ENCODE results near the gene GPR137C.

Gene GPR137C

GRCh38 chr14:52678591-52678990, 126.0 kb downstream of the GPR137C start:
- DNase-seq (ENCODE audit: low spot score), result no peak

DNA sequence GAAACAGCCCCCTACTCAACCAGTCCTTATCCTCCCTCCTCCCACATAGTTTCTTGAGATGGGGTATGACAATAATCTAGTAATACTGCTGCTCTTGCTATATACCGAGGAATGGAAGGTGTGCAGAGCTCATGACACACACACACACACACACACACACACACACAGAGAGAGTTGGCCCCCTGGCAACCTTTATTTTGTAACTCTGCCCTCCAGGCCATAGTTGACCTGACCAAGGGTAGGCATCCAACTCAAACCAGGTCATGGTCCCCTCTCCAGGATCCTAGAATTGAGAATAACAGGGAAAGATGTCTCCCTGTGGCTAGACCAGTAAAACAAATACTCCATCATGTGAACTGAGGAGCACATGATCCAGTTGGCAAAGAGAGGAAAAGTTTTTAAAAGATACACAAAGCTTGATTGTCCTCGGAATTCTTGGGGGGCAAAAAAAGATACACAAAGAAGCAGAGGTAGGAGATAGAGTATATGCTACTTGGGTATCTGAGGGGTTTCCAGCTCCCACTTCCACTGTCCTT, 131.4 kb downstream of the GPR137C start:
- DNase-seq (ENCODE audit: low spot score), result no peak

DNA sequence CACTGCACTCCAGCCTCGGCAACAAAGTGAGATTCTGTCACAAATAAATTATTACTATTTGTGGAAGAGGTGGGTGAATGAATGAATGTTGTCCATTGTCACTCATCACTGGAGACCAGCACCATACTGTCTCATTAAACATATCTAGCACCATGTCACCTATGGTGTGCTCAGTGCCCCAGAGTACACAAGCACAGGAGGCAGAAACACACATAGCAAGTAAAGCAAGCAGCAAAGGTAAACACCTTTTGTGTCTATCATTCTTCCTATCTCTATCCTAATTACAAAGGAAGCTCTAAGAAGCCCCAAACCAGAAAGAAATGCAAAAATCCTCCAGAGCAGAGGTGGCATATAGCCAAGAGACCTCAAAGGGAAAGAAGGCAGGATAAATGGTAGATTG, 133.5 kb downstream of the GPR137C start:
- no peak for DNase-seq (ENCODE audit: low spot score)
